ENCODE results near the gene PRKCA.

GRCh38 chr17:66443606-66444005 is 141.2 kb downstream of the PRKCA start:
- TF ChIP-seq EZH2 (IDR thresholded peaks at IDR 0.05; ENCODE audit: borderline replicate concordance, low read depth, low read length, severe bottlenecking) (no peak), POLR2A (IDR thresholded peaks at IDR 0.05; ENCODE audit: low read depth, low read length) (no peak), JUN (IDR thresholded peaks at IDR 0.05; ENCODE audit: borderline replicate concordance, insufficient read depth, insufficient read length, low read depth) (no peak), CTCF (IDR thresholded peaks at IDR 0.05; ENCODE audit: extremely low read depth in 1 of 2, insufficient read depth in 1 of 2, low read depth in 1 of 2, low read length in 2 of 2) (no peak), MAX (IDR thresholded peaks at IDR 0.05; ENCODE audit: insufficient read depth, insufficient read length) (no peak), POLR2AphosphoS5 (IDR thresholded peaks at IDR 0.05; ENCODE audit: insufficient read depth, low read depth, low read length) (no peak), GATA2 (IDR thresholded peaks at IDR 0.05; ENCODE audit: insufficient read depth, insufficient read length, low read depth, low read length) (no peak), FOS (IDR thresholded peaks at IDR 0.05; ENCODE audit: borderline replicate concordance, insufficient read depth, low read length) (no peak)

Measured in endothelial cell of umbilical vein (primary cell).